Measurements from ENCODE around the gene NLRC3.

GRCh38 chr16:3578610-3579551 is 1.7 kb upstream of the NLRC3 start:
- no peak for TF ChIP-seq SP1 (IDR thresholded peaks at IDR 0.05)
- no peak for TF ChIP-seq BHLHE40 (IDR thresholded peaks at IDR 0.05; ENCODE audit: borderline replicate concordance)
- no peak for TF ChIP-seq L3MBTL2 (conservative IDR thresholded peaks at IDR 0.05)
- TF ChIP-seq FOXK2 (IDR thresholded peaks at IDR 0.05), result no peak
- no peak for TF ChIP-seq FOXM1 (IDR thresholded peaks at IDR 0.05; ENCODE audit: borderline replicate concordance)

Measured in HEK293T (cell line).